A673 (cell line): ENCODE results near the gene SLC11A1. TPM values are rescaled to one million over a fixed set of nuclear protein-coding genes. Genes with fewer than 3 reads are reported as not detected.

Experiments used
- BruUV-seq: library from RNA; stranded (reverse); fragments of 400-500 nt; replicated peaks from 2 replicates; lab custom pipeline; 2021; lab: Mats Ljungman, UMichigan
- CTCF ChIA-PET: fragments of 300-600 bp; sonication (Branson Sonifier 250); formaldehyde crosslinking; loops from one replicate; lab custom pipeline; 2022; ENCODE audit warnings: antibody characterized with exemption; lab: Charles Lee
- POLR2A ChIA-PET: fragments of 300-600 bp; sonication (Branson Sonifier 250); formaldehyde crosslinking; loops from one replicate; lab custom pipeline; 2022; ENCODE audit warnings: antibody characterized with exemption; ENCODE audit not compliant: low non-redundant PET; lab: Charles Lee
- DNase-seq: peaks from one replicate; pipeline ENCODE4 v3.0.0-alpha.2; 2015; ENCODE audit warnings: low spot score
- H3K27ac ChIP-seq: fragments of 200-600 bp; sonication (generic); 2 replicates; pipeline ENCODE4 v1.5.1; 2016; ENCODE audit warnings: mixed run types, low read depth, mild to moderate bottlenecking, mixed read lengths, antibody characterized with exemption, low read length; ENCODE audit not compliant: poor library complexity, severe bottlenecking
- H3K27me3 ChIP-seq: fragments of 200-600 bp; sonication (generic); replicated peaks from 2 replicates; pipeline ENCODE4 v1.6.1; 2017; ENCODE audit warnings: mixed run types, low read depth, mild to moderate bottlenecking, mixed read lengths, antibody characterized with exemption, low read length; ENCODE audit not compliant: insufficient read depth, poor library complexity
- H3K36me3 ChIP-seq: fragments of 200-600 bp; sonication (generic); 2 replicates; pipeline ENCODE4 v1.6.1; 2016; ENCODE audit warnings: mixed run types, mild to moderate bottlenecking, mixed read lengths, antibody characterized with exemption, low read length; ENCODE audit not compliant: insufficient read depth, poor library complexity, severe bottlenecking
- H3K4me1 ChIP-seq: fragments of 200-600 bp; sonication (generic); 2 replicates; pipeline ENCODE4 v1.6.1; 2017; ENCODE audit warnings: mixed run types, mild to moderate bottlenecking, mixed read lengths, antibody characterized with exemption, low read length; ENCODE audit not compliant: insufficient read depth, poor library complexity, severe bottlenecking
- H3K4me3 ChIP-seq: fragments of 200-600 bp; sonication (generic); 2 replicates; pipeline ENCODE4 v1.5.1; 2016; ENCODE audit warnings: low read depth, mixed run types, mild to moderate bottlenecking, mixed read lengths, low read length; ENCODE audit not compliant: poor library complexity, severe bottlenecking
- H3K9me3 ChIP-seq: fragments of 200-600 bp; sonication (generic); 2 replicates; pipeline ENCODE4 v1.6.1; 2016; ENCODE audit warnings: mixed run types, low read depth, mild to moderate bottlenecking, mixed read lengths, antibody characterized with exemption, low read length; ENCODE audit not compliant: poor library complexity, severe bottlenecking
- EZH2 ChIP-seq: fragments of 200-600 bp; sonication (generic); IDR thresholded peaks from 2 replicates; pipeline ENCODE4 v1.6.1; 2017; ENCODE audit warnings: borderline replicate concordance, low read depth, mild to moderate bottlenecking, mixed read lengths, antibody characterized with exemption, low read length; ENCODE audit not compliant: poor library complexity, severe bottlenecking
- intact Hi-C: fragments of 100-400 bp; cut with micrococcal nuclease; formaldehyde crosslinking; loops from one replicate; pipeline ENCODE4 v1.10.0; 2022; ENCODE audit not compliant: unreplicated experiment
- total RNA-seq: library from RNA; stranded (reverse); gene quantifications from 2 replicates; pipeline ENCODE4 v1.2.3, GENCODE V29; 2021
- TF ChIP-seq, protein P1 (sequence below): fragments of 300-800, 200-600 bp; sonication (generic); conservative IDR thresholded peaks from 2 replicates; pipeline ENCODE4 v1.5.1; 2017; ENCODE audit warnings: low read depth, mild to moderate bottlenecking, antibody characterized with exemption, low read length, moderate library complexity, mixed read lengths

SLC11A1 gene
- total RNA-seq, 1 experiment from 2014 or later: 0.09 TPM

DNA sequence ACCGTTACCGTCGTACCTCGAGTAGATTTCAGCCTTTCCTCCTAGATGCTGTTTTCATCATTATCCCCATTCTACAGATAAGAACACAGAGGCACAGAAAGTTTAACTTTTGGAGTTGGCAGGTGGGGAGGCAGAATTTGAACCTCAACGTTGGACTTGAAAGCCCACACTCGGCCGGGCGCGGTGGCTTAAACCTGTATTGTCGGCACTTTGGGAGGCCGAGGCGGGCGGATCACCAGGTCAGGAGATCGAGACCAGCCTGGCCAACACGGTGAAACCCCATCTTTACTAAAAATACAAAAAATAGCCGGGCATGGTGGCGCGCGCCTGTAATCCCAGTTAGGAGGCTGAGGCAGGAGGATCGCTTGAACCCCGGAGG, 13.9 kb upstream of the SLC11A1 start:
- no peaks in the 10 kb centered on the region for H3K27me3 ChIP-seq
- no peaks in the 10 kb centered on the region for H3K9me3 ChIP-seq
- intact Hi-C loops: no loop called here
- no peaks in the 10 kb centered on the region for H3K36me3 ChIP-seq
- no TSS peak for BruUV-seq
- CTCF ChIA-PET: no interaction called here
- POLR2A ChIA-PET: no interaction called here
- no peak overlapping the region for H3K27ac ChIP-seq
- peak overlapping the region; percentile 16 for H3K4me3 ChIP-seq
- TF ChIP-seq, protein P1, sequence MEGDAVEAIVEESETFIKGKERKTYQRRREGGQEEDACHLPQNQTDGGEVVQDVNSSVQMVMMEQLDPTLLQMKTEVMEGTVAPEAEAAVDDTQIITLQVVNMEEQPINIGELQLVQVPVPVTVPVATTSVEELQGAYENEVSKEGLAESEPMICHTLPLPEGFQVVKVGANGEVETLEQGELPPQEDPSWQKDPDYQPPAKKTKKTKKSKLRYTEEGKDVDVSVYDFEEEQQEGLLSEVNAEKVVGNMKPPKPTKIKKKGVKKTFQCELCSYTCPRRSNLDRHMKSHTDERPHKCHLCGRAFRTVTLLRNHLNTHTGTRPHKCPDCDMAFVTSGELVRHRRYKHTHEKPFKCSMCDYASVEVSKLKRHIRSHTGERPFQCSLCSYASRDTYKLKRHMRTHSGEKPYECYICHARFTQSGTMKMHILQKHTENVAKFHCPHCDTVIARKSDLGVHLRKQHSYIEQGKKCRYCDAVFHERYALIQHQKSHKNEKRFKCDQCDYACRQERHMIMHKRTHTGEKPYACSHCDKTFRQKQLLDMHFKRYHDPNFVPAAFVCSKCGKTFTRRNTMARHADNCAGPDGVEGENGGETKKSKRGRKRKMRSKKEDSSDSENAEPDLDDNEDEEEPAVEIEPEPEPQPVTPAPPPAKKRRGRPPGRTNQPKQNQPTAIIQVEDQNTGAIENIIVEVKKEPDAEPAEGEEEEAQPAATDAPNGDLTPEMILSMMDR: no peak
- no peak for TF ChIP-seq EZH2
- H3K4me1 ChIP-seq: no peaks in the 10 kb centered on the region
- no peak for DNase-seq

DNA sequence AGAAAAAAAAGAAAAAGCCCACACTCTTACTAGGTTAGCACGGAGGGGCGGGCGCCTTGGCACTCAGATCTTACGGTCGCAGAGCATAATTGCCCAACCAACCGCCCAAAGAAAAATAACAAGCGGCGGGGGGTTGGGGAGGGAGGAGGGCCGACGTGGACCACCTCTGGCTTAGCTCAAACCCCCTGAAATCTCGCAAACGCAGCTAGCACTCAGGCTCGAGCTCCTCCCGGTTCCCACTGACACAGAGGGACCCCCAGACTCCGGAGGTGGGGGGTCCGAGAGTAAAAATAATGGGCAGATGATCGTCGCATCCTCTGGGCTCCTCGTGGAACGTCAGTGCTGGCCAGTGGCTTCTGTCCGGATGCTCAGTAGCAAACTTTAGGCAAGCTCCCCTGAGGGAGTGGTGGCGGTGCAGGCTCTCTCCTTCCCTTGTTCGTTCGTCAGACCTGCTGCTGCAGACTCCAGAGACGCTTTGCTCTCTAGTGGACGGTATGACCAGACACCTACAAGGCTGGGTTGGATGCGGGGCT, 13.4 kb upstream of the SLC11A1 start:
- Histone ChIP-seq H3K36me3 (no peaks in the 10 kb centered on the region), H3K4me1 (no peaks in the 10 kb centered on the region), H3K27me3 (no peaks in the 10 kb centered on the region), H3K9me3 (no peaks in the 10 kb centered on the region), H3K27ac (no peak overlapping the region), H3K4me3 (no peak overlapping the region)
- POLR2A ChIA-PET: no interaction called here
- TF ChIP-seq, protein P1: no peak
- TF ChIP-seq EZH2: no peak
- CTCF ChIA-PET: no interaction called here
- intact Hi-C loops: no loop called here
- BruUV-seq: no TSS peak
- no peak for DNase-seq

GRCh38 chr2:218369330-218369729, 12.7 kb upstream of the SLC11A1 start:
- Histone ChIP-seq H3K27ac (no peak overlapping the region), H3K4me1 (no peaks in the 10 kb centered on the region), H3K9me3 (no peaks in the 10 kb centered on the region), H3K36me3 (no peaks in the 10 kb centered on the region), H3K27me3 (no peaks in the 10 kb centered on the region), H3K4me3 (no peak overlapping the region)
- ChIA-PET POLR2A (no interaction called here), CTCF (no interaction called here)
- DNase-seq: no peak
- intact Hi-C loops: no loop called here
- no peak for TF ChIP-seq EZH2
- TF ChIP-seq, protein P1: no peak
- BruUV-seq: no TSS peak
